K562 (cell line): ENCODE data around the gene CES1. TPM values are rescaled to one million over a fixed set of nuclear protein-coding genes. Genes with fewer than 3 reads are reported as not detected.

ENCODE experiments used
- ATAC-seq: fragments of 200-7000 bp; cut with Tn5 transposase; 3 replicates; pipeline ENCODE4 v1.9.1; 2020; ENCODE audit warnings: moderate library complexity
- BruUV-seq: library from RNA; stranded (reverse); fragments of 400-500 nt; replicated peaks from 2 replicates; lab custom pipeline; 2021; lab: Mats Ljungman, UMichigan
- CTCF ChIA-PET: fragments of 300-600 bp; formaldehyde crosslinking; extraction: SDS; loops from one replicate; lab custom pipeline; 2021; ENCODE audit warnings: low intra/inter-chr PET ratio; lab: Yijun Ruan, JAX
- POLR2A ChIA-PET: fragments of 300-600, 350-650 bp; sonication (Branson Sonifier 250); formaldehyde crosslinking; extraction: SDS; loops from one replicate; lab custom pipeline; 2021; ENCODE audit warnings: antibody characterized with exemption, inconsistent platforms; lab: Yijun Ruan, JAX
- DNase-seq, 4 experiments: peaks; one replicate each; pipeline versions ENCODE4 v3.0.0 to v3.0.0-alpha.2; 2011 to 2018; ENCODE audit warnings: low spot score in 3 of 4, mixed read lengths in 3 of 4; ENCODE audit errors: extremely low read depth in 1 of 4
- FAIRE-seq: peaks from 2 replicates; lab custom pipeline; 2011; peaks lifted over from hg19 to GRCh38; lab: Jason Lieb, UNC
- H2AFZ ChIP-seq: 2 replicates; pipeline ENCODE4 v1.6.0; 2011; ENCODE audit warnings: low read depth, low read length, control low read depth, inconsistent platforms
- H3K27ac ChIP-seq: fragments of 200-600 bp; 3 replicates; pipeline ENCODE4 v1.8.0; 2011; ENCODE audit warnings: low read depth, mild to moderate bottlenecking, control low read depth, inconsistent platforms, low read length, moderate library complexity, mixed read lengths; ENCODE audit errors: extremely low read depth
- H3K27me3 ChIP-seq, 2 experiments: fragments of 300-600 bp in 1 of 2; 2 replicates in 1 of 2; 3 replicates in 1 of 2; pipeline versions ENCODE4 v1.6.0 to v1.8.0; 2011; ENCODE audit warnings: inconsistent platforms in 2 of 2, low read length in 2 of 2, mild to moderate bottlenecking in 1 of 2, mixed read lengths in 1 of 2, moderate library complexity in 1 of 2; ENCODE audit not compliant: control insufficient read depth in 2 of 2, insufficient read depth in 2 of 2
- H3K36me3 ChIP-seq: fragments of 300-600 bp; 3 replicates; pipeline ENCODE4 v1.8.0; 2011; ENCODE audit warnings: mild to moderate bottlenecking, low read length, inconsistent platforms; ENCODE audit not compliant: control insufficient read depth, insufficient read depth
- H3K4me1 ChIP-seq, 2 experiments: fragments of 200-600 bp in 1 of 2; replicated peaks in 1 of 2; 2 replicates in 1 of 2; 3 replicates in 1 of 2; pipeline versions ENCODE4 v1.5.1 to v1.8.0; 2011; ENCODE audit warnings: inconsistent platforms in 2 of 2, low read length in 2 of 2, mild to moderate bottlenecking in 1 of 2, mixed read lengths in 1 of 2, moderate library complexity in 1 of 2; ENCODE audit not compliant: control insufficient read depth in 2 of 2, insufficient read depth in 2 of 2
- H3K4me2 ChIP-seq: 2 replicates; pipeline ENCODE4 v1.6.1; 2011; ENCODE audit warnings: low read length, control low read depth, inconsistent platforms, mixed read lengths; ENCODE audit not compliant: insufficient read depth
- H3K4me3 ChIP-seq: fragments of 200-600 bp; sonication (generic), shearing (Covaris generic); 2 replicates; pipeline ENCODE4 v1.5.1; 2016; ENCODE audit warnings: control low read depth, inconsistent platforms
- H3K79me2 ChIP-seq: fragments of 200-600 bp; 3 replicates; pipeline ENCODE4 v1.8.0; 2011; ENCODE audit warnings: low read length, inconsistent platforms; ENCODE audit not compliant: control insufficient read depth, insufficient read depth
- H3K9ac ChIP-seq, 2 experiments: 2 replicates each; pipeline versions ENCODE4 v1.6.0 to v1.6.1; 2011; ENCODE audit warnings: low read depth in 2 of 2, low read length in 2 of 2, control low read depth in 1 of 2, inconsistent platforms in 1 of 2, mild to moderate bottlenecking in 1 of 2, mixed read lengths in 1 of 2; ENCODE audit not compliant: insufficient read depth in 1 of 2
- H3K9me1 ChIP-seq: one replicate; pipeline ENCODE4 v1.6.0; 2011; ENCODE audit warnings: inconsistent platforms, mild to moderate bottlenecking, low read length, moderate library complexity; ENCODE audit not compliant: control insufficient read depth, insufficient read depth
- H3K9me3 ChIP-seq: replicated peaks from 2 replicates; pipeline ENCODE4 v1.5.1; 2011; ENCODE audit warnings: low read depth, low read length, inconsistent platforms; ENCODE audit not compliant: control insufficient read depth, insufficient read depth
- H4K20me1 ChIP-seq: replicated peaks from 2 replicates; pipeline ENCODE4 v1.6.1; 2011; ENCODE audit warnings: low read length, inconsistent platforms, mixed read lengths; ENCODE audit not compliant: control insufficient read depth, insufficient read depth
- ARID3B ChIP-seq: fragments of 250-450 bp; sonication (Bioruptor Pico); IDR thresholded peaks from 2 replicates; pipeline ENCODE4 v1.4.0; 2020; ENCODE audit warnings: borderline replicate concordance
- CREBBP ChIP-seq: IDR thresholded peaks from one replicate; pipeline ENCODE4 v1.6.1; 2012; ENCODE audit warnings: low read depth, mild to moderate bottlenecking, control low read depth, inconsistent platforms, low read length
- E2F8 ChIP-seq: fragments of 450-650 bp; IDR thresholded peaks from 2 replicates; pipeline ENCODE4 v1.7.1; 2018; ENCODE audit warnings: mild to moderate bottlenecking, low read depth; ENCODE audit not compliant: partially characterized antibody
- ELK3 ChIP-seq: fragments of 450-650 bp; formaldehyde crosslinking; IDR thresholded peaks from 2 replicates; pipeline ENCODE4 v1.4.0; 2020; ENCODE audit warnings: mild to moderate bottlenecking
- GABPB1 ChIP-seq: sonication (generic); formaldehyde crosslinking; IDR thresholded peaks from 2 replicates; pipeline ENCODE4 v1.8.0; 2022; ENCODE audit warnings: mild to moderate bottlenecking, missing genetic modification reagents
- HNRNPL ChIP-seq: fragments of 200-400 bp; formaldehyde crosslinking; IDR thresholded peaks from 2 replicates; pipeline ENCODE4 v1.6.1; 2017; ENCODE audit warnings: low read depth, mild to moderate bottlenecking, low read length
- KHSRP ChIP-seq: fragments of 450-650 bp; IDR thresholded peaks from 2 replicates; pipeline ENCODE4 v1.6.1; 2017
- MBD1 ChIP-seq: fragments of 250-450 bp; sonication (Bioruptor Pico); IDR thresholded peaks from 2 replicates; pipeline ENCODE4 v1.8.0; 2022; ENCODE audit warnings: inconsistent platforms
- PML ChIP-seq: IDR thresholded peaks from 2 replicates; pipeline ENCODE4 v1.6.1; 2012; ENCODE audit warnings: low read length, inconsistent platforms
- PRPF4 ChIP-seq: fragments of 200-400 bp; formaldehyde crosslinking; IDR thresholded peaks from one replicate; pipeline ENCODE4 v1.6.1; 2017; ENCODE audit warnings: low read length, low read depth, mild to moderate bottlenecking; ENCODE audit not compliant: insufficient read depth, poor library complexity, severe bottlenecking
- WGBS: fragments of 100-300 bp; shearing (Covaris generic); methylation state at CpG from one replicate; pipeline ENCODE4 v1.1.6; 2016; ENCODE audit warnings: low coverage, mixed read lengths; ENCODE audit not compliant: insufficient coverage; ENCODE audit errors: missing lambda C conversion rate; 5-methylcytosine and 5-hydroxymethylcytosine counted together
- in situ Hi-C: fragments of 300-500 bp; cut with MboI; formaldehyde crosslinking; loops from 4 replicates; pipeline ENCODE4 v1.15.0; 2018; ENCODE audit warnings: inconsistent platforms, mixed read lengths
- intact Hi-C: fragments of 100-400 bp; cut with micrococcal nuclease; formaldehyde crosslinking; loops from 2 replicates; pipeline ENCODE4 v1.14.2; 2022
- polyA plus RNA-seq, 8 experiments: library from polyadenylated mRNA; depleted of rRNA in 4 of 8; stranded (reverse) in 5 of 8; unstranded in 3 of 8; fragments of >200 nt; fragmentation: Nextera tagmentation in 2 of 8; fragmentation: Illumina TruSeq in 1 of 8; extraction: Ambion mirVana in 2 of 8; extraction: Trizol in 1 of 8; gene quantifications; 2 replicates each; pipeline versions ENCODE4 v1.2.1 to v1.2.3, GENCODE V29; 2011 to 2014; ENCODE audit warnings: inconsistent platforms in 1 of 8, missing spikeins in 1 of 8
- total RNA-seq, 7 experiments: library from RNA; depleted of rRNA in 6 of 7; stranded (reverse); fragments of >200 nt in 6 of 7; fragmentation: Illumina TruSeq in 2 of 7; extraction: Trizol in 2 of 7; gene quantifications; 2 replicates each; pipeline versions ENCODE4 v1.2.1 to v1.2.3, GENCODE V29; 2011 to 2021; ENCODE audit warnings: low replicate concordance in 1 of 7
- TF ChIP-seq, protein P1 (sequence below): fragments of 450-650 bp; formaldehyde crosslinking; IDR thresholded peaks from 2 replicates; pipeline ENCODE4 v1.4.0; 2020; ENCODE audit warnings: mild to moderate bottlenecking, mixed read lengths

The CES1 gene
- total and polyA plus RNA-seq, 9 of the 15 experiments (the other 6 are each of a cell fraction or from before 2014, with no cell fraction given): 0.10 to 1.2 (median 0.16) TPM; not detected in 3

- TF ChIP-seq MBD1 (CRISPR knock-in tag) (no peak), CREBBP (no peak), PML (no peak), KHSRP (no peak), GABPB1 (CRISPR knock-in tag) (no peak), ARID3B (CRISPR knock-in tag) (no peak)
Measured at GRCh38 chr16:55856950-55857349, 24.1 kb upstream of the CES1 start (continued).

DNA sequence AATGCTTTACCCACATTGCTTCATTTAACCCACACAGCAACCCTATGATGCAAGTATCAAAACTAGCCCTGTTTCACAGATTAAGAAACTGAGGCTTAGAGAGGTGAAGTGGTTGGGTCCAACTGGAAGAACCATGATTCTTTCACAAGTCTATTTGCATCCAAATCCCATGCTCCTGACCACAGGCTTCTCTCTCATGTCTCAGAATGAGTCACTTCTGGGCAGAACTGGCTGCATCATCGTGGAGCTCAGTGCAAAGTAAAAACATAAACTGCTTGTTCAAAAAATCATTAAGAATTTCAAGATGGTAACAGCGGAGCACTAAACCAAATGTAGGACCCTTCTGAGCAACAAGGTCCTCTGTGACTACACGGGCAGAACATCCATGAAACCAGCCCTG, 20.2 kb upstream of the CES1 start:
- no peak overlapping the region for H2AFZ ChIP-seq
- TF ChIP-seq, protein P1, sequence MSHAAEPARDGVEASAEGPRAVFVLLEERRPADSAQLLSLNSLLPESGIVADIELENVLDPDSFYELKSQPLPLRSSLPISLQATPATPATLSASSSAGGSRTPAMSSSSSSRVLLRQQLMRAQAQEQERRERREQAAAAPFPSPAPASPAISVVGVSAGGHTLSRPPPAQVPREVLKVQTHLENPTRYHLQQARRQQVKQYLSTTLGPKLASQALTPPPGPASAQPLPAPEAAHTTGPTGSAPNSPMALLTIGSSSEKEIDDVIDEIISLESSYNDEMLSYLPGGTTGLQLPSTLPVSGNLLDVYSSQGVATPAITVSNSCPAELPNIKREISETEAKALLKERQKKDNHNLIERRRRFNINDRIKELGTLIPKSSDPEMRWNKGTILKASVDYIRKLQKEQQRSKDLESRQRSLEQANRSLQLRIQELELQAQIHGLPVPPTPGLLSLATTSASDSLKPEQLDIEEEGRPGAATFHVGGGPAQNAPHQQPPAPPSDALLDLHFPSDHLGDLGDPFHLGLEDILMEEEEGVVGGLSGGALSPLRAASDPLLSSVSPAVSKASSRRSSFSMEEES (CRISPR knock-in tag): no peak
- TF ChIP-seq HNRNPL (no peak), ELK3 (CRISPR knock-in tag) (no peak), PRPF4 (no peak), E2F8 (no peak)

More for the DNA sequence above, 20.2 kb upstream of the CES1 start:
- FAIRE-seq (no peak), DNase-seq (no peak), ATAC-seq (no peak)
- H3K4me1 ChIP-seq: no peaks in the 10 kb centered on the region
- no peaks in the 10 kb centered on the region for H3K9me1 ChIP-seq
- in situ Hi-C loops (no loop called here), intact Hi-C loops (no loop called here)
- H3K27me3 ChIP-seq: peaks cover 0 to 8% of the 10 kb centered on the region in 2 experiments; a peak in 2 of 5 replicates
- H3K9me3 ChIP-seq: no peaks in the 10 kb centered on the region
- no peak overlapping the region for H3K9ac ChIP-seq
- H3K27ac ChIP-seq: no peak overlapping the region
- H3K4me2 ChIP-seq: no peak overlapping the region
- ChIA-PET POLR2A (interaction anchor here (0.8 kb wide), 1 partner anchor 9 kb away, joined by 3 read pairs; no protein-coding TSS in a partner anchor), CTCF (no interaction called here)
- H4K20me1 ChIP-seq: no peaks in the 10 kb centered on the region
- no peaks in the 10 kb centered on the region for H3K79me2 ChIP-seq
- H3K36me3 ChIP-seq: no peaks in the 10 kb centered on the region
- WGBS: 0% methylated on average over 3 of the region's 3 CpGs
- no TSS peak for BruUV-seq
- H3K4me3 ChIP-seq: no peak overlapping the region
